Measurements from ENCODE around the gene PGA3.
"Not testable (repeated sequence)": the region's sequence is repeated elsewhere in the genome, so short reads cannot be mapped to it uniquely, and the experiment has no call there.

GRCh38 chr11:61207636-61208310, 4.5 kb downstream of the PGA3 start:
- not testable (repeated sequence) for TF ChIP-seq CTCF, POLR2A (IDR thresholded peaks at IDR 0.05)

Measured in heart left ventricle (tissue), 13 donors.